Posterior cingulate gyrus (tissue), 11 donors: Measurements from ENCODE around the gene HS3ST3A1.

ENCODE experiments used
- DNase-seq, 10 donors: peaks; one replicate each; pipeline versions ENCODE4 v3.0.0 to v3.0.0-alpha.2; 2020 to 2021; ENCODE audit warnings: mixed read lengths in 3 of 10
- intact Hi-C: fragments of 100-400 bp; cut with DNase I; formaldehyde crosslinking; loops from one replicate; pipeline ENCODE4 v1.15.1; 2023

Gene HS3ST3A1

DNA sequence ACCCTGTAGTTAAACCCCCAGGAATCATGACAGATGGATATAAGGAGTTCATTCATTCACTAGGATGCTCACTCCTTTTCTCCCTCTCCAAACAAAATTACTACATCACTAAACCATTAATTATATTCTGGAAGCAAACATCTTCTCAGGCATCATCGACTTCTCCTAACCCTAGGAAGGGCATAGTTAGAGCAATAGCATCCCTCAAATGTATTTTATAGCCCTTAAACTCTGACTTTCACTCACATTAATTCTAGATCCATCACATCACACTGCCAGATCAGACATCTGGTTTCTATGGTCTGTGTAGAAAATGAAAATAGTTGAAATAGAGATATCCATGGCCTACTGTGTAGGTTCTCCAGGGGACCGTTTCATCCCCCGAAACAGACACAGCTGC lies 143.9 kb downstream of the HS3ST3A1 start:
- intact Hi-C loops: no loop called here
- DNase-seq: no peak
